ENCODE results near the gene FCRL1.

The FCRL1 gene

GRCh38 chr1:157799996-157800395 is 19.9 kb downstream of the FCRL1 start:
- no peak for DNase-seq (ENCODE audit: low spot score)

- no peak for DNase-seq (ENCODE audit: low spot score)
Observed at GRCh38 chr1:157798211-157798610, 21.7 kb downstream of the FCRL1 start.

DNA sequence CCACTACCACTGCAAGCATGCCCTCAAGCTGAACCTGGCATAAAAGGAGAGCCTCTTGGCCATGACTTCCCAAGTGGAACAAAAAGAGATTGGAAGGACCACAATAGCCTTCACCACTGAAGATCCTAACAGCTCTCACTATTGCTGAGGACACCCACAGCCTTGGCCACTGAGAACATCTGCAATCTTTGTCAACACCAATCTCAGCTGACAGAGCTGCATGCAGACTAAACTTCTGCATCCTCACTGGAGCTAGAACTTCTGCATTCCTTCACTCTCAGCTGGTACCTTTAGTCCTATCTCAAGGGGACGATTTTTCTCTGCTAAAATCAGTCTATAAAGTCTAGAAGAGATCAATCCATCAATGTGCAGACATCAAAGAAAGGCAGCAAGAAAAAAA is 34.7 kb downstream of the FCRL1 start:
- DNase-seq (ENCODE audit: low spot score): no peak

GRCh38 chr1:157784801-157785200 is 35.1 kb downstream of the FCRL1 start:
- DNase-seq (ENCODE audit: low spot score): no peak

DNA sequence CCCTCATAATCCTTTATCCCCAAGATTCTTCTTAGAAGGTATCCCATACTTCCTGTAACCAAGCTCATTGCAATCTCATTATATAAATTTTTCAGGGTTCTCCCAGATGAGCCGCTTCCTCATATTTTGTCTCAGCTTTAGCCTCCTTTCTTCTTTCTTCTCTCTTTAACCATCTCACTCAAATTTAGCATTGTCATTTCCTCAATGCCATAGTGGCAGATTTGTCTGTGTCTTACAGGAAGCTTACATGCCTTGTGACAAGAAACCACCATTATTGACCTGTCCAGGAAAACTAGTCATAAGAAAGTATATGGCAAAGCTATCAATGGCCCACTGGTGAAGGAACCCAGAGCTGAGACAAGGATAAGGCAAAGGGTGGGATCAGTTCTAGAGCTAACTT is 37.0 kb downstream of the FCRL1 start:
- DNase-seq (ENCODE audit: low spot score): no peak

GRCh38 chr1:157781048-157781447 is 38.9 kb downstream of the FCRL1 start:
- no peak for DNase-seq (ENCODE audit: low spot score)

GRCh38 chr1:157776971-157777391 is 42.9 kb downstream of the FCRL1 start, which contains the start of gene FCRL2:
Gene FCRL2 (minus strand): TSS chr1:157777132. CDS start chr1:157777073, 59 bp downstream.
- DNase-seq (ENCODE audit: low spot score): no peak

GRCh38 chr1:157775101-157775870 is 44.6 kb downstream of the FCRL1 start:
- DNase-seq (ENCODE audit: low spot score): no peak

GRCh38 chr1:157774412-157774811 is 45.5 kb downstream of the FCRL1 start:
- DNase-seq (ENCODE audit: low spot score): no peak

DNA sequence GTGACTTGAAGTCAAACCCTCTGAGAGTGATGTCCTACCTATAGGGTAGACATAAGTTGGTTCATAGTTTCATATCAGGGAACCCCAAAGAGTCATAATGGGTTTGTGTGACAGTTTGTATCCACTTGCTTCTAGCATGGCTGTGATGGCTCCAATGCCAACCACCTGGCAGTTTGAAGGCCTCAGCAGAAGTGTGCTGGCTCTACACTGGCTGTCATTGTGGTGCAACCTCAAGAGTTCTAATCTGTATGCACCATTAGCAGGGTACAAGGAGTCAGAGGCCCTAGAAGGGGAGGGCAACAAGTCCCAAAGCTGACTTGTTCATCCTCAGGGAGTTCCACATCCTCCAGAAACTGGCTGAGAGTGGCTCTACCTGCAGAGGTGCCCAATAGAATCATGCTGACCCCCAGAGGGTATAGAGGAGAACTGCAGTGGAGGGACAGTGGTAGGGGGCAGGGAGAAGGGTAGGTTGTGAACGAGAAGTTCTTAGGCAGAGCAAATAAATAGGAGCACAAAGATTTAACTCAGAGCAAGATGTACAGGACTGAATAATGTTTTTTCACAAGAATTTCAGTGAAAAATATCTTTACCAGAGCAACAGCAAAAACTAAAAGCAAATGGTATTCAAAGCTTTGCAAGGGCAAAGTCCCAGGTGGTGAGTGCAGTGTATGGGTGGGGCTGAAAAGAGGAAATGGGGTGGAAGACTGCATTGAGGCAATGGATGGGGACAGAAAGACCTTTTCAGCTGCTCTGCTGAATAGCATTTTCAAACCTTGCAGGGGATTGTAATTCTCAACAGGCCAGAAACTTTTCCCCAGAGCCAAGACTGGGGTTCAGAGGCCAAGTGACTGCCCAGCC is 46.2 kb downstream of the FCRL1 start:
- peak; percentile 26 for DNase-seq (ENCODE audit: low spot score)

DNA sequence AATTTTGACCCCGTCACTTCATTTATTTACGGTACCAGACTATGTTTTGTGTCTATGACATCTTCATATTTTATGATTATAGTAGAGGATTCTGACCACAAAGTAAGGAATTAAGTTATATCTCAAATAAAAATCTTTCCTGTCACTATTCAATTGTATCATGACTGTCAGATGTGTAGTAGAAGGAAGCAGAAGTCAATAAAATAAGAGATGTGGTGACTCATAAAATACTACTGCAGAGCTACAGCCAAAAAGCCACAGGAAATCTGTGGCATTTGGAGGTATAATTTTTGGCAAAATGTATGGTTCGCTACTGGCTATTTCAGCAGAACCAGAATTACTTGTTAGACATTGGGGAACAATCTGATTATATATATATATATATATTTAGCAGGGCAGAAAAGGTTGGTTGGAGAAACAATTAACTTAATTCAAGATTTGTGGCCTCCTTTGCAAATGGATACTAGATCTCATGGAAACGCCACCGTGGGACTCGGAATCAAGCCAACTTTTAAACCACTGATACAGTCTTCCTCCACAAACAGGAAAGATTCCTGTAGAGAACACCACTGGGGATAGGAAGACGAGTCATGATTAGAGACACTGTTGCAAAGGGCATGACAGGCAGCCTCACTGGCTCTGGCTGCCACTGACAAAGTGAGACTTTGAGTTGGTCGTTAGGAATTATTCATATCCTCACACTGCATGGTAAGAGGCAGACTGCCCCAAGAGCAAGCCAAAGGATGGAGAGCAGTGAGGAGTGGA is 48.1 kb downstream of the FCRL1 start:
- no peak for DNase-seq (ENCODE audit: low spot score)

- no peak for DNase-seq (ENCODE audit: low spot score)
Observed at GRCh38 chr1:157770442-157771043, 49.4 kb downstream of the FCRL1 start.

DNA sequence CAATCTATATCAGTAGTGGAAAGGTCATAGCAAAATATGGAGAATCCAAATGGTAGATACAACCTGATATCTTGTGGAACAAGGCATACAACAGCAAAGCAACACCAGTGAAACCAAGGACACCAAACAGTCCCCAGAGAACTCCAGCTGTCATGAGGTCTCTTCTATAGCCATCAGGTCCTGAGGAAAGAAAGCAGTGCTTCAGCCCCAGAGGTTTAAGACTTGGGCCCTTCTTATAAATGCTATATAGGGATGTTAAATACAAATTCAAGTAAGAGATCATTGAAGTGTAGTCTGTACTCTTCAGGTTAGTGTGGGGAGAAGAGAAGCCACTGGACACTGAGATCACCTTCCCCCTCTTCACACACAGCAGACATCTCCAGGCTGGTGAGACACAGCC is 53.1 kb downstream of the FCRL1 start:
- DNase-seq (ENCODE audit: low spot score): no peak

GRCh38 chr1:157758018-157758417 is 61.9 kb downstream of the FCRL1 start:
- DNase-seq (ENCODE audit: low spot score): no peak

DNA sequence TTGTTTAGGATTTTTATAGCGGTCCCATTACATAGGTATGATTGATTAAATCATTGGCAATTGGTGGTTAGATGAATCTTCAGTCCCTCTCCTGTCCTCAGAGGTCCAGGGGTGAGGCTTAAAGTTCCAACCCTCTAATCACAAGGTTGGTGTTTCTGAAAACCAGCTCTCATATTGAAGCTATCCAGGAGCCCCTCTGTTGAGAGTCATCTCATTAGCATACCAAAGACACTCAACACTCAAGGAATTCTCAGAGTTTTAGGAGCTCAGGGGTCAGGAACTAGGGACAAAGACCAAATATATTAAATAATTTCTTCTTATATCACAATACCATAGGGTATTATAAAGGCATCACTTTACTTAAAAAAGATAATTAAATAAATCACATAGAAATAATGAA is 66.3 kb downstream of the FCRL1 start:
- no peak for DNase-seq (ENCODE audit: low spot score)

GRCh38 chr1:157751283-157751682 is 68.6 kb downstream of the FCRL1 start:
- DNase-seq (ENCODE audit: low spot score): no peak

DNA sequence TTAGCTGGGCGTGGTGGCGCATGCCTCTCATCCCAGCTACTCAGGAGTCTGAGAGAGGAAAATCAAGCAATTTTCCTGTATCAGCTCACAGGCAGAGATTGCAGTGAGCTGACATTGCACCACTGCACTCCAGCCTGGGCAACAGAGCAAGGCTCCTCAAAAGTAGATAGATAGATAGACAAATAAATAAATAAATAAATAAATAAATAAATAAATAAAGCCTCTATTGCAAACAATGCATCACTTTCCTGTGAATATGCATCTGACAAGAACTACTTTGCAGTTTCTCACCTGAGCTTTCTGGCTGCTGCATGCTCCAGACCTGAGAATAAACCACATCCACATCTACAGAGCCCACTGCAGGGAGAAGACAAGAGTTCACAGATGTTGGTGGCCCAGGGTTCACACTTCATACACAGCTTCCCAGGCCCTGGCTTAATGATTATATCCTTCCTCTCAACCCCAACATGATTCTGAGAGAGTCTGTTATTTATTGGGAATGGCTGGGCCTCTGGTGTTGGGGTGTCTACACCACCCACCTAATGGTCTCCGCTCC is 71.6 kb downstream of the FCRL1 start:
- no peak for DNase-seq (ENCODE audit: low spot score)
